SK-N-MC (cell line): ENCODE data around the gene DAZAP1.

Source experiments
- DNase-seq: peaks from one replicate; pipeline ENCODE4 v3.0.0-alpha.2; 2011; ENCODE audit warnings: low read depth, low spot score
- H3K27ac ChIP-seq: fragments of 200-600 bp; sonication (generic); 2 replicates; pipeline ENCODE4 v1.5.1; 2016; ENCODE audit warnings: mixed run types
- H3K36me3 ChIP-seq: fragments of 200-600 bp; sonication (generic); 2 replicates; pipeline ENCODE4 v1.6.1; 2017; ENCODE audit warnings: antibody characterized with exemption, low read length, mixed read lengths; ENCODE audit not compliant: insufficient read depth
- H3K4me3 ChIP-seq: fragments of 200-600 bp; sonication (generic); 2 replicates; pipeline ENCODE4 v1.5.1; 2016
- H3K9ac ChIP-seq: fragments of 200-600 bp; sonication (generic); 2 replicates; pipeline ENCODE4 v1.8.0; 2017; ENCODE audit warnings: mixed run types, mixed read lengths; ENCODE audit not compliant: insufficient read length
- H3K9me3 ChIP-seq: fragments of 200-600 bp; sonication (generic); 2 replicates; pipeline ENCODE4 v1.6.1; 2017; ENCODE audit warnings: low read depth, mild to moderate bottlenecking, antibody characterized with exemption, low read length, moderate library complexity, mixed read lengths
- EZH2 ChIP-seq: fragments of 200-600 bp; sonication (generic); IDR thresholded peaks from one replicate; pipeline ENCODE4 v1.6.1; 2017; ENCODE audit warnings: antibody characterized with exemption
- FOXP2 ChIP-seq: optimal IDR thresholded peaks from 2 replicates; pipeline ENCODE3; 2011; ENCODE audit warnings: mild to moderate bottlenecking, moderate library complexity; ENCODE audit not compliant: insufficient read depth; ENCODE audit errors: extremely low read length, control extremely low read depth
- POLR2AphosphoS5 ChIP-seq: IDR thresholded peaks from 2 replicates; pipeline ENCODE4 v1.6.1; 2012; ENCODE audit warnings: mild to moderate bottlenecking, low read depth, low read length, borderline replicate concordance

The DAZAP1 gene

GRCh38 chr19:1446713-1447481, 39.5 kb downstream of the DAZAP1 start:
- TF ChIP-seq FOXP2 (no peak), EZH2 (no peak), POLR2AphosphoS5 (no peak)
- Histone ChIP-seq H3K9ac (no peak overlapping the region), H3K4me3 (peak overlapping the region; percentile 64), H3K27ac (no peak overlapping the region), H3K36me3 (peaks cover 8% of the 10 kb centered on the region), H3K9me3 (no peaks in the 10 kb centered on the region)
- no peak for DNase-seq

- Histone ChIP-seq H3K36me3 (peaks cover 2% of the 10 kb centered on the region), H3K27ac (no peak overlapping the region), H3K9me3 (no peaks in the 10 kb centered on the region), H3K9ac (no peak overlapping the region), H3K4me3 (no peak overlapping the region)
- no peak for DNase-seq
- TF ChIP-seq EZH2 (no peak), FOXP2 (no peak), POLR2AphosphoS5 (no peak)
Measured at GRCh38 chr19:1447504-1447903, 40.1 kb downstream of the DAZAP1 start.

GRCh38 chr19:1447944-1448343, 40.6 kb downstream of the DAZAP1 start:
- Histone ChIP-seq H3K4me3 (no peak overlapping the region), H3K9me3 (no peaks in the 10 kb centered on the region), H3K27ac (no peak overlapping the region), H3K9ac (no peak overlapping the region), H3K36me3 (no peaks in the 10 kb centered on the region)
- no peak for TF ChIP-seq FOXP2
- DNase-seq, result no peak

- TF ChIP-seq POLR2AphosphoS5 (no peak), EZH2 (no peak), FOXP2 (no peak)
- no peak within 1 kb of the TSS for H3K9ac ChIP-seq
- no peak for DNase-seq
- H3K27ac ChIP-seq, result no peak within 1 kb of the TSS
- no peaks in the 10 kb centered on the region for H3K9me3 ChIP-seq
- H3K36me3 ChIP-seq, result no peaks in the 10 kb centered on the region
- no peak within 1 kb of the TSS for H3K4me3 ChIP-seq
Measured at GRCh38 chr19:1449467-1450442, 42.4 kb downstream of the DAZAP1 start, which contains the start of gene APC2. Gene APC2 (plus strand): TSS chr19:1450121. CDS start chr19:1453002, 2,881 bp downstream.

GRCh38 chr19:1450735-1451731, 43.6 kb downstream of the DAZAP1 start:
- H3K9ac ChIP-seq, result no peak overlapping the region
- TF ChIP-seq EZH2 (no peak), FOXP2 (no peak), POLR2AphosphoS5 (no peak)
- DNase-seq, result no peak

GRCh38 chr19:1451916-1452801, 44.8 kb downstream of the DAZAP1 start:
- TF ChIP-seq FOXP2, result no peak
- no peak for TF ChIP-seq POLR2AphosphoS5
- Histone ChIP-seq H3K36me3 (no peaks in the 10 kb centered on the region), H3K4me3 (no peak overlapping the region), H3K27ac (no peak overlapping the region), H3K9me3 (no peaks in the 10 kb centered on the region), H3K9ac (no peak overlapping the region)
- DNase-seq, result no peak

More at GRCh38 chr19:1450735-1451731, 43.6 kb downstream of the DAZAP1 start:
- Histone ChIP-seq H3K4me3 (no peak overlapping the region), H3K9me3 (no peaks in the 10 kb centered on the region), H3K36me3 (no peaks in the 10 kb centered on the region), H3K27ac (no peak overlapping the region)
